Caco-2 (cell line): ENCODE data around the gene RPL38. TPM values are rescaled to one million over a fixed set of nuclear protein-coding genes. Genes with fewer than 3 reads are reported as not detected.
A peak's percentile ranks its signal among the peaks of the same experiment; 100 is the strongest.

Experiments used
- BruUV-seq: library from RNA; stranded (reverse); fragments of 400-500 nt; replicated peaks from 2 replicates; lab custom pipeline; 2021; lab: Mats Ljungman, UMichigan
- CTCF ChIA-PET: fragments of 300-600 bp; sonication (Branson Sonifier 250); formaldehyde crosslinking; loops from one replicate; lab custom pipeline; 2022; ENCODE audit warnings: antibody characterized with exemption; lab: Charles Lee
- POLR2A ChIA-PET: fragments of 300-600 bp; sonication (Branson Sonifier 250); formaldehyde crosslinking; loops from one replicate; lab custom pipeline; 2022; ENCODE audit warnings: antibody characterized with exemption; lab: Charles Lee
- DNase-seq, 2 experiments: peaks; one replicate each; pipeline versions ENCODE4 v3.0.0 to v3.0.0-alpha.2; 2020 to 2022
- H3K27me3 ChIP-seq: replicated peaks from 2 replicates; pipeline ENCODE4 v1.6.0; 2011; ENCODE audit warnings: low read length; ENCODE audit not compliant: control insufficient read depth, insufficient read depth
- H3K36me3 ChIP-seq: 2 replicates; pipeline ENCODE4 v1.5.1; 2011; ENCODE audit warnings: low read length; ENCODE audit not compliant: control insufficient read depth, insufficient read depth
- H3K4me1 ChIP-seq: fragments of 250-450 bp; sonication (Bioruptor Pico); 2 replicates; pipeline ENCODE4 v1.5.1; 2020; ENCODE audit warnings: mild to moderate bottlenecking
- H3K4me3 ChIP-seq: 2 replicates; pipeline ENCODE4 v1.5.1; 2011; ENCODE audit warnings: low read depth, mild to moderate bottlenecking, control low read depth, low read length
- H3K9me3 ChIP-seq: fragments of 250-450 bp; sonication (Bioruptor Pico); 2 replicates; pipeline ENCODE4 v1.5.1; 2020; ENCODE audit warnings: mild to moderate bottlenecking, moderate library complexity
- H3K27ac Mint-ChIP-seq: one replicate; pipeline ENCODE4 v1.8.0; 2022; ENCODE audit warnings: mixed read lengths; ENCODE audit not compliant: unreplicated experiment
- H3K27me3 Mint-ChIP-seq: one replicate; pipeline ENCODE4 v1.8.0; 2022; ENCODE audit warnings: mixed read lengths; ENCODE audit not compliant: insufficient read depth, unreplicated experiment
- H3K36me3 Mint-ChIP-seq: one replicate; pipeline ENCODE4 v1.8.0; 2022; ENCODE audit warnings: mild to moderate bottlenecking, mixed read lengths; ENCODE audit not compliant: insufficient read depth, unreplicated experiment
- H3K4me1 Mint-ChIP-seq: one replicate; pipeline ENCODE4 v1.8.0; 2022; ENCODE audit warnings: low read depth, mixed read lengths; ENCODE audit not compliant: unreplicated experiment
- H3K4me3 Mint-ChIP-seq: one replicate; pipeline ENCODE4 v1.8.0; 2022; ENCODE audit warnings: mild to moderate bottlenecking, moderate library complexity, mixed read lengths; ENCODE audit not compliant: unreplicated experiment
- H3K9me3 Mint-ChIP-seq: one replicate; pipeline ENCODE4 v1.8.0; 2022; ENCODE audit warnings: mixed read lengths; ENCODE audit not compliant: unreplicated experiment
- intact Hi-C: fragments of 100-400 bp; cut with micrococcal nuclease; formaldehyde crosslinking; loops from one replicate; pipeline ENCODE4 v1.10.0; 2022; ENCODE audit not compliant: unreplicated experiment
- total RNA-seq: library from RNA; stranded (reverse); gene quantifications from 2 replicates; pipeline ENCODE4 v1.2.3, GENCODE V29; 2022
- TF ChIP-seq, protein P1 (sequence below), 2 experiments: fragments of 200-600 bp in 1 of 2; IDR thresholded peaks; 1 replicate in 1 of 2; 2 replicates in 1 of 2; pipeline versions ENCODE4 v1.5.1 to v1.8.0; 2011 to 2022; ENCODE audit warnings: antibody characterized with exemption in 1 of 2, control low read depth in 1 of 2, inconsistent platforms in 1 of 2, low read depth in 1 of 2, low read length in 1 of 2, mild to moderate bottlenecking in 1 of 2, moderate library complexity in 1 of 2; ENCODE audit not compliant: insufficient read depth in 1 of 2, severe bottlenecking in 1 of 2, unreplicated experiment in 1 of 2

The RPL38 gene
- total RNA-seq, 1 experiment from 2014 or later: 1,319 TPM

DNA sequence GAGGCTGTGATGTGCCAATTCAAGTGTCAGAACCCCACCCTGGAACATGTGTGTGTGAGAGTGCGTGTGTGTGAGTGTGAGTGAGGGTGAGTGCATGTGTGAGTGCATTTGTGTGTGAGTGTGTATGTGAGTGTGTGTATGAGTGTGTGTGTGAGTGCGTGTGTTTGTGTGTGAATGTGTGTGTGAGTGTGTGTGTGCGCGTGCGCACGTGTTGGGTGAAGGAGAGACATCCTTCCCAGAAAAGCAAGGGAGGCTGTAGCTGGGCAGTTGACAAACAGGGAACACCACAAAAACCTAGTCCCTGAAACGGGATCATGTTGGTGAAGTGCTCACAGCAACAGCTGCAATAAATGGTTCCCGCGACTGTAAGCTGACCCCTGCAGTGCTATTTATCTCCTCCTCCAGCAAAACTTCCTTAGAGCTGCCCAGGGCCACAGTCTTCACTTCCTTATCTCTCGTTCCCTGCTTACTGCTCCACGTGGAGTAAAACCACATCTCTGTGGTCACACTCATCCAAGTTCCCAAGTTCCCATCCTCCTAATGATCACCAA is 40.1 kb upstream of the RPL38 start:
- H3K4me3 ChIP-seq: no peak overlapping the region
- BruUV-seq: no TSS peak
- intact Hi-C loops: no loop called here
- Mint-ChIP-seq H3K36me3 (no peaks in the 10 kb centered on the region), H3K27ac (no peak overlapping the region), H3K4me1 (no peaks in the 10 kb centered on the region), H3K4me3 (no peak overlapping the region), H3K27me3 (peaks cover 13% of the 10 kb centered on the region), H3K9me3 (no peaks in the 10 kb centered on the region)
- no peaks in the 10 kb centered on the region for H3K9me3 ChIP-seq
- POLR2A ChIA-PET: no interaction called here
- CTCF ChIA-PET: no interaction called here
- no peaks in the 10 kb centered on the region for H3K36me3 ChIP-seq
- TF ChIP-seq, protein P1, sequence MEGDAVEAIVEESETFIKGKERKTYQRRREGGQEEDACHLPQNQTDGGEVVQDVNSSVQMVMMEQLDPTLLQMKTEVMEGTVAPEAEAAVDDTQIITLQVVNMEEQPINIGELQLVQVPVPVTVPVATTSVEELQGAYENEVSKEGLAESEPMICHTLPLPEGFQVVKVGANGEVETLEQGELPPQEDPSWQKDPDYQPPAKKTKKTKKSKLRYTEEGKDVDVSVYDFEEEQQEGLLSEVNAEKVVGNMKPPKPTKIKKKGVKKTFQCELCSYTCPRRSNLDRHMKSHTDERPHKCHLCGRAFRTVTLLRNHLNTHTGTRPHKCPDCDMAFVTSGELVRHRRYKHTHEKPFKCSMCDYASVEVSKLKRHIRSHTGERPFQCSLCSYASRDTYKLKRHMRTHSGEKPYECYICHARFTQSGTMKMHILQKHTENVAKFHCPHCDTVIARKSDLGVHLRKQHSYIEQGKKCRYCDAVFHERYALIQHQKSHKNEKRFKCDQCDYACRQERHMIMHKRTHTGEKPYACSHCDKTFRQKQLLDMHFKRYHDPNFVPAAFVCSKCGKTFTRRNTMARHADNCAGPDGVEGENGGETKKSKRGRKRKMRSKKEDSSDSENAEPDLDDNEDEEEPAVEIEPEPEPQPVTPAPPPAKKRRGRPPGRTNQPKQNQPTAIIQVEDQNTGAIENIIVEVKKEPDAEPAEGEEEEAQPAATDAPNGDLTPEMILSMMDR (IDR thresholded peaks at IDR 0.05; ENCODE audit: insufficient read depth in 1 of 2, low read depth in 1 of 2, low read length in 1 of 2, severe bottlenecking in 1 of 2, unreplicated experiment in 1 of 2): no peak
- peak in 1 of 2 experiments; percentile 8 for DNase-seq
- no peaks in the 10 kb centered on the region for H3K4me1 ChIP-seq
- no peaks in the 10 kb centered on the region for H3K27me3 ChIP-seq

DNA sequence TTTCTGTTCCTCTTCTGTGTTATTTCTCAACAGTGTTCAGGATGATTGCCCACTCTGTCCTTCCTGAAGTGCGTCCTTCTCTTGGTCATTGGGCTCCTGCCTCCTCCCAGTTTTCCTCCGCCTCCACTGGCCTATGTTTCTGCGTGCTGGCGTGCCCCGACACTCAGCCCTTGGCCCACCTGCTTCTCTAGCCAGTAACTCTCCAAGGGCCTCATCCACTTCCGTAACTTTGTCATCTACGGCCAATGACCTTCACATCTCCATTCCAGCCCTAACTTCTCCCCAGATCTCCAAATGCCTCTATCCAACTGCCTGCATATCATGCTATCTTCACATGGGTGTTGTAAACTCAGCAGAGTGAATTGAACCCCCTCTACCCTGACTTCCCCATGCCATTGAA is 39.6 kb upstream of the RPL38 start:
- Mint-ChIP-seq H3K9me3 (no peaks in the 10 kb centered on the region), H3K27me3 (peaks cover 13% of the 10 kb centered on the region), H3K27ac (no peak overlapping the region), H3K4me1 (no peaks in the 10 kb centered on the region), H3K36me3 (no peaks in the 10 kb centered on the region), H3K4me3 (no peak overlapping the region)
- no peak for DNase-seq
- intact Hi-C loops: no loop called here
- TF ChIP-seq, protein P1 (IDR thresholded peaks at IDR 0.05; ENCODE audit: insufficient read depth in 1 of 2, low read depth in 1 of 2, low read length in 1 of 2, severe bottlenecking in 1 of 2, unreplicated experiment in 1 of 2): no peak
- Histone ChIP-seq H3K4me3 (no peak overlapping the region), H3K27me3 (no peaks in the 10 kb centered on the region), H3K9me3 (no peaks in the 10 kb centered on the region), H3K36me3 (no peaks in the 10 kb centered on the region), H3K4me1 (no peaks in the 10 kb centered on the region)
- ChIA-PET CTCF (no interaction called here), POLR2A (no interaction called here)
- no TSS peak for BruUV-seq

DNA sequence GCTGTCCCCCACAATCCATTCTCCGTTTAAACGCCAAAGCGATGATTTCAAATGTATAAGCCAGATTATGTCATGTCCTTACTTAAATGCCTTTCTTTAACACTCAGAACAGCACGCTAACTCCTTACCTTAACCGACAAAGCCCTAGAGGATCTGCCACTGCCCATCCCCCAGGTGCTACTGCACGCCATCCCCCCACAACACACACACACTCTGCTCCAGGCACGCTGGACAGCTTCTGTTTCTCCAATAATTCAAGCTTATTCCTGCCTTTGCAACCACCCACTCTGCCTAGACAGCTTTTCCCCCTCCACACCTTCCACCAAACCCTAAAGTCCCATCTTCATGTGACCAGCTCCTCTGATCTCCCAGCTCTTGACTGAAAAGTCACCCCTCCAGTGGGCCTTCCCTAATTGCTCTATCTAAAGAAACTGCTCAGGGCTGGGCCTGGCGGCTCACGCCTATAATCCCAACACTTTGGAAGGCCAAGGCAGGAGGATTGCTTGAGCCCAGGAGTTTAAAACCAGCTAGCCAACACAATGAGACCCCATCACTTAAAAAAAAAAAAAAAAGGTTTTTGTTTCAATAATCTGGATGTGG is 38.9 kb upstream of the RPL38 start:
- Histone ChIP-seq H3K4me1 (no peaks in the 10 kb centered on the region), H3K9me3 (no peaks in the 10 kb centered on the region), H3K27me3 (no peaks in the 10 kb centered on the region), H3K36me3 (no peaks in the 10 kb centered on the region), H3K4me3 (no peak overlapping the region)
- TF ChIP-seq, protein P1 (IDR thresholded peaks at IDR 0.05; ENCODE audit: insufficient read depth in 1 of 2, low read depth in 1 of 2, low read length in 1 of 2, severe bottlenecking in 1 of 2, unreplicated experiment in 1 of 2): no peak
- no TSS peak for BruUV-seq
- Mint-ChIP-seq H3K4me3 (no peak overlapping the region), H3K4me1 (no peaks in the 10 kb centered on the region), H3K27ac (no peak overlapping the region), H3K9me3 (no peaks in the 10 kb centered on the region), H3K27me3 (peaks cover 17% of the 10 kb centered on the region), H3K36me3 (no peaks in the 10 kb centered on the region)
- CTCF ChIA-PET: no interaction called here
- DNase-seq: peak in 1 of 2 experiments; percentile 11
- intact Hi-C loops: no loop called here
- POLR2A ChIA-PET: no interaction called here
